ENCODE measurements around the gene CYP2B6.
"Not testable (repeated sequence)": the region's sequence is repeated elsewhere in the genome, so short reads cannot be mapped to it uniquely, and the experiment has no call there.

The CYP2B6 gene

GRCh38 chr19:40974633-40975037 is 16.4 kb upstream of the CYP2B6 start:
- FAIRE-seq = no peak
- DNase-seq (ENCODE audit: insufficient read length, low spot score) = peak; percentile 22
- TF ChIP-seq, protein P1, sequence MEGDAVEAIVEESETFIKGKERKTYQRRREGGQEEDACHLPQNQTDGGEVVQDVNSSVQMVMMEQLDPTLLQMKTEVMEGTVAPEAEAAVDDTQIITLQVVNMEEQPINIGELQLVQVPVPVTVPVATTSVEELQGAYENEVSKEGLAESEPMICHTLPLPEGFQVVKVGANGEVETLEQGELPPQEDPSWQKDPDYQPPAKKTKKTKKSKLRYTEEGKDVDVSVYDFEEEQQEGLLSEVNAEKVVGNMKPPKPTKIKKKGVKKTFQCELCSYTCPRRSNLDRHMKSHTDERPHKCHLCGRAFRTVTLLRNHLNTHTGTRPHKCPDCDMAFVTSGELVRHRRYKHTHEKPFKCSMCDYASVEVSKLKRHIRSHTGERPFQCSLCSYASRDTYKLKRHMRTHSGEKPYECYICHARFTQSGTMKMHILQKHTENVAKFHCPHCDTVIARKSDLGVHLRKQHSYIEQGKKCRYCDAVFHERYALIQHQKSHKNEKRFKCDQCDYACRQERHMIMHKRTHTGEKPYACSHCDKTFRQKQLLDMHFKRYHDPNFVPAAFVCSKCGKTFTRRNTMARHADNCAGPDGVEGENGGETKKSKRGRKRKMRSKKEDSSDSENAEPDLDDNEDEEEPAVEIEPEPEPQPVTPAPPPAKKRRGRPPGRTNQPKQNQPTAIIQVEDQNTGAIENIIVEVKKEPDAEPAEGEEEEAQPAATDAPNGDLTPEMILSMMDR (IDR thresholded peaks at IDR 0.05; ENCODE audit: insufficient read depth, missing control alignments) = peak; percentile 74

GRCh38 chr19:40976134-40976533 is 14.9 kb upstream of the CYP2B6 start:
- DNase-seq (ENCODE audit: insufficient read length, low spot score) = no peak
- FAIRE-seq = no peak
- TF ChIP-seq, protein P1 (IDR thresholded peaks at IDR 0.05; ENCODE audit: insufficient read depth, missing control alignments) = no peak

- no peak for FAIRE-seq
- no peak for DNase-seq (ENCODE audit: insufficient read length, low spot score)
- TF ChIP-seq, protein P1 (IDR thresholded peaks at IDR 0.05; ENCODE audit: insufficient read depth, missing control alignments) = no peak
Measured at GRCh38 chr19:40976724-40977123, 14.4 kb upstream of the CYP2B6 start.

GRCh38 chr19:40979759-40980158 is 11.3 kb upstream of the CYP2B6 start:
- not testable (repeated sequence) for FAIRE-seq; DNase-seq (ENCODE audit: insufficient read length, low spot score)

GRCh38 chr19:40980743-40981442 is 10.2 kb upstream of the CYP2B6 start:
- DNase-seq (ENCODE audit: insufficient read length, low spot score); FAIRE-seq: not testable (repeated sequence)

DNA sequence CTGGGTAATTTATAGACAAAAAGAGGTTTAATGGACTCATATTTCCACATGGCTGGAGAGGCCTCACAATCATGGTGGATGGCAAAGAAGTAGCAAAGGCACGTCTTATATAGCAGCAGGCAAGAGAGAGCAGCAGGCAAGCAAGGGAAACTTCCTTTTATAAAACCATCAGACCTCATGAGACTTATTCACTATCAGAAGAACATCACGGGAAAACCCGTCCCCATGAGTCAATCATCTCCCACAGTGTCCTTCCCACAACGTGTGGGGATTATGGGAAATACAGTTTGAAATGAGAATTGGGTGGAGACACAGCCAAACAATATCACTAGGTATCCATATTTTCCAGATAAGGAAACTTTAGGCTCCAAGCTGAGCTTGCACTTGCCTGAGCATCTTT is 9.5 kb upstream of the CYP2B6 start:
- FAIRE-seq = no peak
- DNase-seq (ENCODE audit: insufficient read length, low spot score) = no peak
- TF ChIP-seq, protein P1 (IDR thresholded peaks at IDR 0.05; ENCODE audit: insufficient read depth, missing control alignments) = no peak

DNA sequence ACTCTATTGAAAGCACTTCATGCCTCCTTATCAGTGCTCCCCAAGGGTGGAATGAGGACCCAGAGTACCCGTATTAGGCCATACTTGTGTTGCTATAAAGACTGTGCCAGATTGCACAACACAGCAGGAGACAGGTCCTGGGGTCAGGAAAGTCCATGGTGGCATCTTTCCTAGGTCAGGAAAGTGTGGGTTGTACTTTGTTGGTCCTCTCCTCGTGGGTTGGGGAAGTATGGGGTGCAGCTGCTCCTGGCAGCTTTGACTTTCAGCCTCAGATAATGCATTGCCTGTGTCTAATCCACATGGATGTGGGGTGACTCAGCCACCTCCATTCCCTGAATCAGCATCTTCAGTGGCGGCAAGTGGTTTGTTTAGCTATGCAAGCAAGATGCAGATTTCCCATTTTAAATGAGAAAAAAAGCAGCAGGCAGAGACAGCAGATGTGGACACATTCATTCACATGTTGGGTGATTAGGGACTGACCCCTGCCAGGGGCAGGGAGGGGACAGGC is 8.4 kb upstream of the CYP2B6 start:
- no peak for FAIRE-seq
- TF ChIP-seq, protein P1 (IDR thresholded peaks at IDR 0.05; ENCODE audit: insufficient read depth, missing control alignments) = no peak
- DNase-seq (ENCODE audit: insufficient read length, low spot score) = no peak

DNA sequence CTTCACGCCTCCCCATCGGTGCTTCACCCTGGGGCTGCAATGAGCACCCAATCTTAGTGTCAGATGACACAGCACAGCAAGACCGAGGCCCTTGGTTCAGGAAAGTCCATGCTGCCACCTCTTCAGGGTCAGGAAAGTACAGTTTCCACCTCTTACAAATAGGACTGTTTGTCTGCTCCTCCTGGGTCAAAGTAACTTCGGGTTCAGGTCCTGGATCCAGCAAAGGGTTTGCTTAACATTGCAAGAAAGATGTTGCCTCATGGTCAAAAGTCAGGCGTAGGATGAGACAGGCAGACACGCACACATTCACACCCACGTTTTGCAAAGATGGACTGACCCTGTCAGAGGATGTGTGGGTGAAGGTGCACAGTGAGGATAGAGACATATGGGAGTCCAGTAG is 1.6 kb upstream of the CYP2B6 start:
- TF ChIP-seq, protein P1 (IDR thresholded peaks at IDR 0.05; ENCODE audit: insufficient read depth, missing control alignments) = no peak
- DNase-seq (ENCODE audit: insufficient read length, low spot score) (no peak), FAIRE-seq (no peak)
